ENCODE data around the gene FZR1.
"Not testable (repeated sequence)": the region's sequence is repeated elsewhere in the genome, so short reads cannot be mapped to it uniquely, and the experiment has no call there.

The FZR1 gene

DNA sequence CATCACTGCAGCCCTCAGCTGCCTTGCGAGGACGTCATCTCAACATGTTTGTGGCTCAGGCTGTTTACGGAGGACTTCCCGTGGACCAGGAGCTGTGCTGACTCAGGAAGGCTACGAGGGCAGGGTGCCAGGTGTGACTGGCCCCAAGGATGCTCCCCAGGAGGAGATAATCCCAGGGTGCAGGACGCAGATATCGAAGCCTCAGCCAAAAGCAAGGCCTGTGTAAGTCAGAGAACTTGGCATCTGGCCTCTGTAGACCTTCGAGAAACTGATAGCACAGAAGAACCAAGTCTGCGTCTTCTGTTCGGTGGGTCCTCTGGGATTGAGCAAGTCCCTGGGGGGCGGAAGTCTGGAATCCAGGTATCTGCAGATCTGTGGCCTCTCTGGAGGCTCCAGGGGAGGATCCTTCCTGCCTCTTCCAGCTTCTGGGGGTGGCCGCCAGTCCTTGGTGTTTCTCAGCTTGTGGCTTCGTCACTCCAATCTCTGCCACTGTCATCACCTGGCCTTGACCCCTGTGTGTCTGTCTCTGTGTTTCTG, 3.0 kb upstream of the FZR1 start:
- H3K36me3 ChIP-seq (ENCODE audit: control insufficient read depth, low read depth, low read length) = no peaks in the 10 kb centered on the region
- H3K27me3 ChIP-seq (ENCODE audit: control insufficient read depth, insufficient read depth, low read length) = no peaks in the 10 kb centered on the region
- H3K4me1 ChIP-seq (ENCODE audit: control insufficient read depth, low read depth, low read length) = no peaks in the 10 kb centered on the region
- H3K27ac ChIP-seq (ENCODE audit: low read length) = no peak overlapping the region
- no peak overlapping the region for H3K9ac ChIP-seq (ENCODE audit: low read length)
- H3K4me3 ChIP-seq (ENCODE audit: low read length) = no peak overlapping the region
- no peaks in the 10 kb centered on the region for H3K9me3 ChIP-seq (ENCODE audit: control insufficient read depth, low read depth, low read length)

DNA sequence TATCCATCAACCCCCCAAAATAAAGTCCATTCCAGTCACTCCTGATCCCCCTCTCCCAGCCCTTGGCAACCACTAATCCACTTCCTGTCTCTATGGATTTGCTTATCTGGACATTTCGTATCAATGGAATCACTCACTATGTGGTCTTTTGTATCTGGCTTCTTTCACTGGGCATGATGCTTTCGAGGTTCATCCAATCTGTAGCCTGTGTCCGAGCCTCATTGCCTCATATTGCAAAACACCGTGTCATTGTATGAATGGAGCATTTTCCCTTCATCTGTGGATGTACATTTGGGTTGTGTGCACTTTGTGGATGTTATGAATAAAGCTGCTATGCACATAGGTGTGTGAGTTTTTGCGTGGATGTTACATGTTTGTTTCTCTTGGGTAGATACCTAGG, 1.4 kb upstream of the FZR1 start:
- Histone ChIP-seq H3K27me3 (ENCODE audit: control insufficient read depth, insufficient read depth, low read length) (no peaks in the 10 kb centered on the region), H3K4me1 (ENCODE audit: control insufficient read depth, low read depth, low read length) (no peaks in the 10 kb centered on the region), H3K27ac (ENCODE audit: low read length) (peak overlapping the region; percentile 37), H3K36me3 (ENCODE audit: control insufficient read depth, low read depth, low read length) (no peaks in the 10 kb centered on the region), H3K4me3 (ENCODE audit: low read length) (no peak overlapping the region), H3K9me3 (ENCODE audit: control insufficient read depth, low read depth, low read length) (no peaks in the 10 kb centered on the region), H3K9ac (ENCODE audit: low read length) (peak overlapping the region; percentile 67)

GRCh38 chr19:3506384-3507340, 551 bp downstream of the FZR1 start:
- Histone ChIP-seq H3K9ac (ENCODE audit: low read length) (peak overlapping the region; percentile 58), H3K4me1 (ENCODE audit: control insufficient read depth, low read depth, low read length) (no peaks in the 10 kb centered on the region), H3K9me3 (ENCODE audit: control insufficient read depth, low read depth, low read length) (no peaks in the 10 kb centered on the region), H3K4me3 (ENCODE audit: low read length) (peak overlapping the region; percentile 69), H3K27ac (ENCODE audit: low read length) (no peak overlapping the region), H3K36me3 (ENCODE audit: control insufficient read depth, low read depth, low read length) (no peaks in the 10 kb centered on the region), H3K27me3 (ENCODE audit: control insufficient read depth, insufficient read depth, low read length) (no peaks in the 10 kb centered on the region)

GRCh38 chr19:3507371-3508120, 1.4 kb downstream of the FZR1 start:
- H3K27me3 ChIP-seq (ENCODE audit: control insufficient read depth, insufficient read depth, low read length) = no peaks in the 10 kb centered on the region
- no peak overlapping the region for H3K27ac ChIP-seq (ENCODE audit: low read length)
- H3K4me1 ChIP-seq (ENCODE audit: control insufficient read depth, low read depth, low read length) = no peaks in the 10 kb centered on the region
- no peaks in the 10 kb centered on the region for H3K36me3 ChIP-seq (ENCODE audit: control insufficient read depth, low read depth, low read length)
- peak overlapping the region; percentile 58 for H3K9ac ChIP-seq (ENCODE audit: low read length)
- H3K4me3 ChIP-seq (ENCODE audit: low read length) = peak overlapping the region; percentile 69
- H3K9me3 ChIP-seq (ENCODE audit: control insufficient read depth, low read depth, low read length) = no peaks in the 10 kb centered on the region

GRCh38 chr19:3508121-3508661, 2.1 kb downstream of the FZR1 start:
- H3K9me3 ChIP-seq (ENCODE audit: control insufficient read depth, low read depth, low read length); H3K36me3 ChIP-seq (ENCODE audit: control insufficient read depth, low read depth, low read length); H3K27me3 ChIP-seq (ENCODE audit: control insufficient read depth, insufficient read depth, low read length); H3K4me1 ChIP-seq (ENCODE audit: control insufficient read depth, low read depth, low read length); H3K9ac ChIP-seq (ENCODE audit: low read length); H3K27ac ChIP-seq (ENCODE audit: low read length): not testable (repeated sequence)
- H3K4me3 ChIP-seq (ENCODE audit: low read length) = peak overlapping the region; percentile 69

GRCh38 chr19:3508771-3509535, 2.8 kb downstream of the FZR1 start:
- no peak overlapping the region for H3K4me3 ChIP-seq (ENCODE audit: low read length)
- H3K36me3 ChIP-seq (ENCODE audit: control insufficient read depth, low read depth, low read length) = no peaks in the 10 kb centered on the region
- H3K27ac ChIP-seq (ENCODE audit: low read length) = no peak overlapping the region
- H3K4me1 ChIP-seq (ENCODE audit: control insufficient read depth, low read depth, low read length) = no peaks in the 10 kb centered on the region
- no peaks in the 10 kb centered on the region for H3K9me3 ChIP-seq (ENCODE audit: control insufficient read depth, low read depth, low read length)
- H3K27me3 ChIP-seq (ENCODE audit: control insufficient read depth, insufficient read depth, low read length) = no peaks in the 10 kb centered on the region
- no peak overlapping the region for H3K9ac ChIP-seq (ENCODE audit: low read length)

- H3K9ac ChIP-seq (ENCODE audit: low read length) = no peak overlapping the region
- H3K27ac ChIP-seq (ENCODE audit: low read length) = no peak overlapping the region
- no peaks in the 10 kb centered on the region for H3K36me3 ChIP-seq (ENCODE audit: control insufficient read depth, low read depth, low read length)
Measured at GRCh38 chr19:3509566-3509989, 3.5 kb downstream of the FZR1 start.

GRCh38 chr19:3510727-3511126, 4.6 kb downstream of the FZR1 start:
- Histone ChIP-seq H3K27ac (ENCODE audit: low read length) (no peak overlapping the region), H3K9ac (ENCODE audit: low read length) (no peak overlapping the region), H3K9me3 (ENCODE audit: control insufficient read depth, low read depth, low read length) (no peaks in the 10 kb centered on the region), H3K27me3 (ENCODE audit: control insufficient read depth, insufficient read depth, low read length) (no peaks in the 10 kb centered on the region), H3K36me3 (ENCODE audit: control insufficient read depth, low read depth, low read length) (no peaks in the 10 kb centered on the region), H3K4me1 (ENCODE audit: control insufficient read depth, low read depth, low read length) (no peaks in the 10 kb centered on the region), H3K4me3 (ENCODE audit: low read length) (no peak overlapping the region)

More at GRCh38 chr19:3509566-3509989, 3.5 kb downstream of the FZR1 start:
- Histone ChIP-seq H3K4me3 (ENCODE audit: low read length) (no peak overlapping the region), H3K4me1 (ENCODE audit: control insufficient read depth, low read depth, low read length) (no peaks in the 10 kb centered on the region), H3K9me3 (ENCODE audit: control insufficient read depth, low read depth, low read length) (no peaks in the 10 kb centered on the region), H3K27me3 (ENCODE audit: control insufficient read depth, insufficient read depth, low read length) (no peaks in the 10 kb centered on the region)

- Histone ChIP-seq H3K9me3 (ENCODE audit: control insufficient read depth, low read depth, low read length) (no peaks in the 10 kb centered on the region), H3K9ac (ENCODE audit: low read length) (no peak overlapping the region), H3K27me3 (ENCODE audit: control insufficient read depth, insufficient read depth, low read length) (no peaks in the 10 kb centered on the region), H3K27ac (ENCODE audit: low read length) (no peak overlapping the region), H3K36me3 (ENCODE audit: control insufficient read depth, low read depth, low read length) (no peaks in the 10 kb centered on the region), H3K4me1 (ENCODE audit: control insufficient read depth, low read depth, low read length) (no peaks in the 10 kb centered on the region), H3K4me3 (ENCODE audit: low read length) (no peak overlapping the region)
Measured at GRCh38 chr19:3511506-3512251, 5.6 kb downstream of the FZR1 start.

- no peak overlapping the region for H3K9ac ChIP-seq (ENCODE audit: low read length)
- no peaks in the 10 kb centered on the region for H3K4me1 ChIP-seq (ENCODE audit: control insufficient read depth, low read depth, low read length)
- no peaks in the 10 kb centered on the region for H3K9me3 ChIP-seq (ENCODE audit: control insufficient read depth, low read depth, low read length)
- H3K4me3 ChIP-seq (ENCODE audit: low read length) = no peak overlapping the region
- H3K36me3 ChIP-seq (ENCODE audit: control insufficient read depth, low read depth, low read length) = no peaks in the 10 kb centered on the region
- H3K27me3 ChIP-seq (ENCODE audit: control insufficient read depth, insufficient read depth, low read length) = no peaks in the 10 kb centered on the region
- no peak overlapping the region for H3K27ac ChIP-seq (ENCODE audit: low read length)
Measured at GRCh38 chr19:3512562-3513228, 6.6 kb downstream of the FZR1 start.
